SKM-1 treated with dmso at 0.1 percent for 144 hours (cell line): ENCODE data around the gene ITGAD.

Experiments used
- DNase-seq: peaks from one replicate; lab custom pipeline; 2025; ENCODE audit not compliant: unreplicated experiment; lab: John Stamatoyannopoulos, UW

ITGAD gene

GRCh38 chr16:31393056-31393455 lies at the start of gene ITGAD:
TSS of gene ITGAD (plus strand) at chr16:31393335. CDS start at chr16:31393361, 26 bp downstream.
- DNase-seq, result no peak

GRCh38 chr16:31344712-31345111 lies 48.4 kb upstream of the ITGAD start:
- no peak for DNase-seq

- DNase-seq, result no peak
These were observed 45.7 kb upstream of the ITGAD start for GRCh38 chr16:31347445-31347844.

- peak; percentile 53 for DNase-seq
These were observed 44.6 kb upstream of the ITGAD start for GRCh38 chr16:31348579-31348978.

GRCh38 chr16:31350275-31351005 lies 42.7 kb upstream of the ITGAD start:
- peak; percentile 56 for DNase-seq

GRCh38 chr16:31351246-31351941 lies 41.7 kb upstream of the ITGAD start:
- no peak for DNase-seq

- DNase-seq, result peak; percentile 68
These were observed 41.2 kb upstream of the ITGAD start for GRCh38 chr16:31351942-31352325.

GRCh38 chr16:31352376-31353115 lies 40.6 kb upstream of the ITGAD start:
- DNase-seq, result peak; percentile 88

GRCh38 chr16:31354394-31355291 lies 38.5 kb upstream of the ITGAD start, which contains the start of gene ITGAX:
TSS of gene ITGAX (plus strand) at chr16:31355176. CDS start at chr16:31355255, 79 bp downstream.
- peak; percentile 82 for DNase-seq

GRCh38 chr16:31355431-31356100 lies 37.6 kb upstream of the ITGAD start:
- DNase-seq, result no peak

GRCh38 chr16:31356566-31357323 lies 36.4 kb upstream of the ITGAD start:
- no peak for DNase-seq

GRCh38 chr16:31357324-31358109 lies 35.6 kb upstream of the ITGAD start:
- no peak for DNase-seq

GRCh38 chr16:31360251-31360650 lies 32.9 kb upstream of the ITGAD start:
- peak; percentile 12 for DNase-seq

- DNase-seq, result no peak
These were observed 31.7 kb upstream of the ITGAD start for GRCh38 chr16:31361201-31362110.

GRCh38 chr16:31362476-31363405 lies 30.4 kb upstream of the ITGAD start:
- no peak for DNase-seq

- no peak for DNase-seq
These were observed 29.4 kb upstream of the ITGAD start for GRCh38 chr16:31363721-31364120.

- DNase-seq, result no peak
These were observed 28.7 kb upstream of the ITGAD start for GRCh38 chr16:31364421-31364820.
